A549 (cell line): Measurements from ENCODE around the gene TMEM247.

Experiments
- CTCF ChIP-seq: fragments of >200 bp; sonication (Bioruptor Twin); formaldehyde crosslinking; IDR thresholded peaks from 3 replicates; pipeline ENCODE4 v1.5.1; 2016
- ESRRA ChIP-seq: fragments of 150-350 bp; IDR thresholded peaks from 2 replicates; pipeline ENCODE4 v1.6.1; 2014; ENCODE audit warnings: mild to moderate bottlenecking, low read length, borderline replicate concordance
- HDAC2 ChIP-seq: fragments of 200-600 bp; sonication (generic); IDR thresholded peaks from 2 replicates; pipeline ENCODE4 v1.6.1; 2016
- MAX ChIP-seq: IDR thresholded peaks from 2 replicates; pipeline ENCODE4 v1.6.1; 2012
- MYC ChIP-seq: IDR thresholded peaks from 2 replicates; pipeline ENCODE4 v1.6.1; 2012; ENCODE audit warnings: mild to moderate bottlenecking, inconsistent platforms, low read length, improper control_type of control experiment, borderline replicate concordance
- POLR2A ChIP-seq: IDR thresholded peaks from 2 replicates; pipeline ENCODE4 v1.6.1; 2012; ENCODE audit warnings: mild to moderate bottlenecking, low read length
- RCOR1 ChIP-seq: fragments of 150-350 bp; IDR thresholded peaks from 2 replicates; pipeline ENCODE4 v1.6.1; 2014; ENCODE audit warnings: antibody characterized with exemption, low read length, low read depth
- REST ChIP-seq: fragments of 200-600 bp; sonication (generic); IDR thresholded peaks from 2 replicates; pipeline ENCODE4 v1.6.1; 2016; ENCODE audit warnings: antibody characterized with exemption, mild to moderate bottlenecking, moderate library complexity
- RFX5 ChIP-seq: fragments of 450-650 bp; IDR thresholded peaks from 2 replicates; pipeline ENCODE4 v1.7.1; 2014; ENCODE audit warnings: antibody characterized with exemption, mild to moderate bottlenecking, moderate library complexity
- RNF2 ChIP-seq: fragments of 200-600 bp; sonication (generic); IDR thresholded peaks from 2 replicates; pipeline ENCODE4 v1.6.1; 2016; ENCODE audit warnings: low read depth, mild to moderate bottlenecking, antibody characterized with exemption, moderate library complexity, borderline replicate concordance
- TP53 ChIP-seq: fragments of 250-450 bp; sonication (Bioruptor Pico); IDR thresholded peaks from 2 replicates; pipeline ENCODE4 v1.5.0; 2021; ENCODE audit warnings: mild to moderate bottlenecking, moderate library complexity
- USF2 ChIP-seq: fragments of 450-650 bp; IDR thresholded peaks from 2 replicates; pipeline ENCODE4 v1.6.1; 2014; ENCODE audit warnings: antibody characterized with exemption

- TF ChIP-seq RNF2: no peak
- TF ChIP-seq POLR2A: no peak
- no peak for TF ChIP-seq ESRRA
- TF ChIP-seq CTCF: no peak
- TF ChIP-seq RCOR1: no peak
- TF ChIP-seq REST: no peak
- TF ChIP-seq TP53 (CRISPR knock-in tag): no peak
- no peak for TF ChIP-seq HDAC2
- TF ChIP-seq MAX: no peak
- no peak for TF ChIP-seq USF2
- no peak for TF ChIP-seq MYC
- TF ChIP-seq RFX5: no peak
Observed at GRCh38 chr2:46430413-46430812, 49.0 kb upstream of the TMEM247 start.
